ENCODE results near the gene ATPAF1.

Gene ATPAF1

GRCh38 chr1:46650491-46650890, 17.7 kb downstream of the ATPAF1 start:
- TF ChIP-seq, protein P1, sequence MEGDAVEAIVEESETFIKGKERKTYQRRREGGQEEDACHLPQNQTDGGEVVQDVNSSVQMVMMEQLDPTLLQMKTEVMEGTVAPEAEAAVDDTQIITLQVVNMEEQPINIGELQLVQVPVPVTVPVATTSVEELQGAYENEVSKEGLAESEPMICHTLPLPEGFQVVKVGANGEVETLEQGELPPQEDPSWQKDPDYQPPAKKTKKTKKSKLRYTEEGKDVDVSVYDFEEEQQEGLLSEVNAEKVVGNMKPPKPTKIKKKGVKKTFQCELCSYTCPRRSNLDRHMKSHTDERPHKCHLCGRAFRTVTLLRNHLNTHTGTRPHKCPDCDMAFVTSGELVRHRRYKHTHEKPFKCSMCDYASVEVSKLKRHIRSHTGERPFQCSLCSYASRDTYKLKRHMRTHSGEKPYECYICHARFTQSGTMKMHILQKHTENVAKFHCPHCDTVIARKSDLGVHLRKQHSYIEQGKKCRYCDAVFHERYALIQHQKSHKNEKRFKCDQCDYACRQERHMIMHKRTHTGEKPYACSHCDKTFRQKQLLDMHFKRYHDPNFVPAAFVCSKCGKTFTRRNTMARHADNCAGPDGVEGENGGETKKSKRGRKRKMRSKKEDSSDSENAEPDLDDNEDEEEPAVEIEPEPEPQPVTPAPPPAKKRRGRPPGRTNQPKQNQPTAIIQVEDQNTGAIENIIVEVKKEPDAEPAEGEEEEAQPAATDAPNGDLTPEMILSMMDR (IDR thresholded peaks at IDR 0.05) = no peak

GRCh38 chr1:46649764-46650163, 18.4 kb downstream of the ATPAF1 start:
- TF ChIP-seq, protein P1 (IDR thresholded peaks at IDR 0.05) = no peak

GRCh38 chr1:46647611-46648010, 20.6 kb downstream of the ATPAF1 start:
- TF ChIP-seq, protein P1 (IDR thresholded peaks at IDR 0.05) = no peak

DNA sequence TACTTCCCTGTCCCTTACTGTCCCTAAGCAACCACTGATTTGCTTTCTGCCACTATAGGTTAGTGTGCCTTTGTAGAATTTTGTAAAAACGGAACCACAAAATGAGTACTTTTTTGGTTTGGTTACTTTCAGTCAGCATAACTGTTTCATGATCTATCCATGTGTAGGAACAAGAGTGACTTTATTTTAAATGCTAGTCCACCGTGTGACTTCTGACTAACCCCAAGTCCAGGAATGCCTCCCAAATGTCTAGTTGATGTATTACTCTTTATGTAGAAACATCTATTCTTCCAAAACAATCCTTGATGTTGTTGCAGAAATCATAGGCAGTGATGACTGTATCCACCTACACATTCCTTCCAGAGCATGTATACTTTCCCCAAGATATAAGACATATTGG, 21.3 kb downstream of the ATPAF1 start:
- TF ChIP-seq, protein P1 (IDR thresholded peaks at IDR 0.05) = no peak

DNA sequence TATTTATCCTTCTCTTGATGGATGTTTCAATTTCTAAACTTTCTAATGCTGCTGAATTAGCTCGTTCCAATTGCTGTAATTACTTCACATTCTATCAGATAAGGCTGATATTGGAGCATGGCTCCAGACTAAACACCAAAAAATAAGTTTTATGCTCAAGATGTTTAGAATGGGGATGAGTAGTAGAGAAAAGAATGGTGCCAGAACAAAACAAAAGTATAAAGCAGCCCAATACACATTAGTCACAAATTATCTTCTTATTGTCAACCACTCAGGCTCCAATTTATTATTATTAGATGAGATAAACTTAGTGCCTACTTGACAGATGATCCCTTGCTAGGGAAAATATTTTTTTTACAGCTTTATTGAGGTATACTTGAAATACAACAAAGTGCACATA, 21.8 kb downstream of the ATPAF1 start:
- TF ChIP-seq, protein P1 (IDR thresholded peaks at IDR 0.05) = no peak

- TF ChIP-seq, protein P1 (IDR thresholded peaks at IDR 0.05) = no peak
Observed at GRCh38 chr1:46645815-46646214, 22.3 kb downstream of the ATPAF1 start.

- TF ChIP-seq, protein P1 (IDR thresholded peaks at IDR 0.05) = no peak
Observed at GRCh38 chr1:46643368-46643775, 24.8 kb downstream of the ATPAF1 start.

- TF ChIP-seq, protein P1 (IDR thresholded peaks at IDR 0.05) = no peak
Observed at GRCh38 chr1:46642115-46642680, 26.0 kb downstream of the ATPAF1 start.

Data from LNCAP (cell line).